GM23338 (cell line): Measurements from ENCODE around the gene MTHFS.

Source experiments
- CREB1 ChIP-seq: fragments of 250-450 bp; sonication (Bioruptor Pico); IDR thresholded peaks from 2 replicates; pipeline ENCODE4 v1.5.0; 2020; ENCODE audit warnings: low read depth, mild to moderate bottlenecking, moderate library complexity
- EZH2 ChIP-seq: fragments of 200-600 bp; sonication (generic); IDR thresholded peaks from one replicate; pipeline ENCODE4 v1.8.0; 2017; ENCODE audit warnings: antibody characterized with exemption, mild to moderate bottlenecking, low read depth; ENCODE audit not compliant: unreplicated experiment
- JUNB ChIP-seq: IDR thresholded peaks from one replicate; pipeline ENCODE4 v1.6.1; 2016; ENCODE audit warnings: antibody characterized with exemption; ENCODE audit not compliant: unreplicated experiment
- POLR2AphosphoS5 ChIP-seq: IDR thresholded peaks from 2 replicates; pipeline ENCODE4 v1.6.1; 2016; ENCODE audit warnings: antibody characterized with exemption, low read depth
- ZNF331 ChIP-seq: fragments of 250-450 bp; sonication (Bioruptor Pico); IDR thresholded peaks from 2 replicates; pipeline ENCODE4 v1.5.0; 2020; ENCODE audit warnings: low read depth, mild to moderate bottlenecking, moderate library complexity
- TF ChIP-seq, protein P1 (sequence below), 2 experiments: fragments of 200-600 bp in 1 of 2; sonication (generic) in 1 of 2; conservative IDR thresholded peaks; 2 replicates each; pipeline versions ENCODE4 v1.5.1 to v1.6.1; 2016 to 2017; ENCODE audit warnings: antibody characterized with exemption in 2 of 2, low read depth in 2 of 2, mild to moderate bottlenecking in 2 of 2, moderate library complexity in 1 of 2

DNA sequence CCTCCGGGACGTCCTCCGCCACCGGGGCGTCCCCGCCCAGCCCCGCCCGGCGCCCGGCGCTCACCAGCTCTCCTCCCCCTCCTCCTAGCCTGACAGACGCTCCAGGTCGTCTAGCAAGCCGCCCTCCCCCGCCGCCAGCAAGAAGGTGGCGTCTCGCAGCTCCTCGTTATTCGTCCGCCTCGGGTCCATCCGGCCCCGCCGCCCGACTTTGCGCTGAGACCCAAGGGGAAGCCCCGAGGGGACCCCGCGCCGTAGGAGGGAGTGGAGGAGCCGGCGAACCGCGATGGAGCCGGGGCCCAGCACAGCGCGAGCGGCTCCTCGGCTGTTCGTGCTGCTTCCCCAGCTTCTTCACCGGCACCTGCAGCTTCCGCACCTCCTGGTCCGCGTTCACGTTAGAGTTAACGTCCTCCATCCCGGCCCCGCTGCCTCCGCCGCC, 26.3 kb upstream of the MTHFS start:
- TF ChIP-seq ZNF331 (CRISPR knock-in tag) (no peak), CREB1 (CRISPR knock-in tag) (no peak), EZH2 (no peak), JUNB (no peak), POLR2AphosphoS5 (no peak)
- TF ChIP-seq, protein P1, sequence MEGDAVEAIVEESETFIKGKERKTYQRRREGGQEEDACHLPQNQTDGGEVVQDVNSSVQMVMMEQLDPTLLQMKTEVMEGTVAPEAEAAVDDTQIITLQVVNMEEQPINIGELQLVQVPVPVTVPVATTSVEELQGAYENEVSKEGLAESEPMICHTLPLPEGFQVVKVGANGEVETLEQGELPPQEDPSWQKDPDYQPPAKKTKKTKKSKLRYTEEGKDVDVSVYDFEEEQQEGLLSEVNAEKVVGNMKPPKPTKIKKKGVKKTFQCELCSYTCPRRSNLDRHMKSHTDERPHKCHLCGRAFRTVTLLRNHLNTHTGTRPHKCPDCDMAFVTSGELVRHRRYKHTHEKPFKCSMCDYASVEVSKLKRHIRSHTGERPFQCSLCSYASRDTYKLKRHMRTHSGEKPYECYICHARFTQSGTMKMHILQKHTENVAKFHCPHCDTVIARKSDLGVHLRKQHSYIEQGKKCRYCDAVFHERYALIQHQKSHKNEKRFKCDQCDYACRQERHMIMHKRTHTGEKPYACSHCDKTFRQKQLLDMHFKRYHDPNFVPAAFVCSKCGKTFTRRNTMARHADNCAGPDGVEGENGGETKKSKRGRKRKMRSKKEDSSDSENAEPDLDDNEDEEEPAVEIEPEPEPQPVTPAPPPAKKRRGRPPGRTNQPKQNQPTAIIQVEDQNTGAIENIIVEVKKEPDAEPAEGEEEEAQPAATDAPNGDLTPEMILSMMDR (conservative IDR thresholded peaks at IDR 0.05; ENCODE audit: low read depth in 2 of 2): no peak
